KOPT-K1 (cell line): ENCODE data around the gene BRIX1.

Source experiments
- H3K27ac ChIP-seq: fragments of 200-600 bp; sonication (generic); 2 replicates; pipeline ENCODE4 v1.5.1; 2016; ENCODE audit warnings: antibody characterized with exemption, mild to moderate bottlenecking, low read depth, low read length; ENCODE audit not compliant: poor library complexity, severe bottlenecking
- H3K36me3 ChIP-seq: fragments of 200-600 bp; sonication (generic); 2 replicates; pipeline ENCODE4 v1.5.1; 2017; ENCODE audit warnings: antibody characterized with exemption, mild to moderate bottlenecking, low read length, moderate library complexity; ENCODE audit not compliant: insufficient read depth
- H3K9me3 ChIP-seq: fragments of 200-600 bp; sonication (generic); 2 replicates; pipeline ENCODE4 v1.5.1; 2017; ENCODE audit warnings: antibody characterized with exemption, low read length, mild to moderate bottlenecking; ENCODE audit not compliant: insufficient read depth, poor library complexity, severe bottlenecking

The BRIX1 gene

GRCh38 chr5:34927785-34928184 is 12.3 kb downstream of the BRIX1 start:
- H3K36me3 ChIP-seq = peaks cover 56% of the 10 kb centered on the region
- no peaks in the 10 kb centered on the region for H3K9me3 ChIP-seq
- no peak overlapping the region for H3K27ac ChIP-seq

- no peak overlapping the region for H3K27ac ChIP-seq
- peaks cover 53% of the 10 kb centered on the region for H3K36me3 ChIP-seq
- H3K9me3 ChIP-seq = no peaks in the 10 kb centered on the region
Measured at GRCh38 chr5:34928267-34928666, 12.8 kb downstream of the BRIX1 start.

GRCh38 chr5:34929134-34929719 is 13.7 kb downstream of the BRIX1 start, which contains the start of gene DNAJC21:
TSS of gene DNAJC21 (plus strand) at chr5:34929559. CDS start at chr5:34929820, 261 bp downstream.
- Histone ChIP-seq H3K9me3 (no peaks in the 10 kb centered on the region), H3K36me3 (peaks cover 53% of the 10 kb centered on the region), H3K27ac (peak within 1 kb of the TSS; percentile 58)

- no peaks in the 10 kb centered on the region for H3K9me3 ChIP-seq
- H3K27ac ChIP-seq = peak overlapping the region; percentile 58
- H3K36me3 ChIP-seq = peaks cover 51% of the 10 kb centered on the region
Measured at GRCh38 chr5:34929720-34930461, 14.4 kb downstream of the BRIX1 start.

- peaks cover 51% of the 10 kb centered on the region for H3K36me3 ChIP-seq
- H3K27ac ChIP-seq = peak overlapping the region; percentile 58
- H3K9me3 ChIP-seq = no peaks in the 10 kb centered on the region
Measured at GRCh38 chr5:34930462-34930844, 14.9 kb downstream of the BRIX1 start.

- Histone ChIP-seq H3K36me3 (peaks cover 51% of the 10 kb centered on the region), H3K9me3 (no peaks in the 10 kb centered on the region), H3K27ac (no peak overlapping the region)
Measured at GRCh38 chr5:34930870-34931269, 15.4 kb downstream of the BRIX1 start.

GRCh38 chr5:34932947-34933346 is 17.4 kb downstream of the BRIX1 start:
- Histone ChIP-seq H3K9me3 (no peaks in the 10 kb centered on the region), H3K36me3 (peaks cover 51% of the 10 kb centered on the region), H3K27ac (no peak overlapping the region)

- Histone ChIP-seq H3K27ac (no peak overlapping the region), H3K36me3 (peaks cover 86% of the 10 kb centered on the region), H3K9me3 (no peaks in the 10 kb centered on the region)
Measured at GRCh38 chr5:34941936-34942335, 26.4 kb downstream of the BRIX1 start.

GRCh38 chr5:34944044-34944443 is 28.5 kb downstream of the BRIX1 start:
- H3K9me3 ChIP-seq = no peaks in the 10 kb centered on the region
- peaks cover 84% of the 10 kb centered on the region for H3K36me3 ChIP-seq
- H3K27ac ChIP-seq = no peak overlapping the region

GRCh38 chr5:34944460-34945047 is 29.0 kb downstream of the BRIX1 start:
- Histone ChIP-seq H3K9me3 (no peaks in the 10 kb centered on the region), H3K27ac (no peak overlapping the region), H3K36me3 (peaks cover 84% of the 10 kb centered on the region)

- Histone ChIP-seq H3K9me3 (no peaks in the 10 kb centered on the region), H3K36me3 (peaks cover 41% of the 10 kb centered on the region), H3K27ac (no peak overlapping the region)
Measured at GRCh38 chr5:34957321-34957720, 41.8 kb downstream of the BRIX1 start.

- peaks cover 34% of the 10 kb centered on the region for H3K36me3 ChIP-seq
- no peaks in the 10 kb centered on the region for H3K9me3 ChIP-seq
- H3K27ac ChIP-seq = no peak overlapping the region
Measured at GRCh38 chr5:34957857-34958690, 42.6 kb downstream of the BRIX1 start.

- Histone ChIP-seq H3K27ac (no peak overlapping the region), H3K9me3 (no peaks in the 10 kb centered on the region), H3K36me3 (peaks cover 21% of the 10 kb centered on the region)
Measured at GRCh38 chr5:34959323-34959722, 43.8 kb downstream of the BRIX1 start.

- no peaks in the 10 kb centered on the region for H3K36me3 ChIP-seq
- no peak overlapping the region for H3K27ac ChIP-seq
- peaks cover 9% of the 10 kb centered on the region for H3K9me3 ChIP-seq
Measured at GRCh38 chr5:34967540-34967939, 52.0 kb downstream of the BRIX1 start.

GRCh38 chr5:34968258-34968657 is 52.7 kb downstream of the BRIX1 start:
- Histone ChIP-seq H3K36me3 (no peaks in the 10 kb centered on the region), H3K9me3 (peaks cover 9% of the 10 kb centered on the region), H3K27ac (no peak overlapping the region)
